Activated CD8-positive, alpha-beta T cell treated with anti-CD3 and anti-CD28 coated beads for 36 hours (primary cell): ENCODE results near the gene ALPP. TPM values are rescaled to one million over a fixed set of nuclear protein-coding genes. Genes with fewer than 3 reads are reported as not detected.

ENCODE experiments used
- ATAC-seq: fragments of 200-7000 bp; cut with Tn5 transposase; one replicate; pipeline ENCODE4 v1.10.0; 2021; ENCODE audit warnings: mild to moderate bottlenecking, moderate library complexity
- CTCF ChIA-PET: fragments of 350-600 bp; sonication (Branson Sonifier 250); formaldehyde crosslinking; loops from one replicate; lab custom pipeline; 2021; ENCODE audit warnings: antibody characterized with exemption; lab: Charles Lee
- POLR2A ChIA-PET: fragments of 350-600 bp; sonication (Branson Sonifier 250); formaldehyde crosslinking; loops from one replicate; lab custom pipeline; 2021; ENCODE audit warnings: antibody characterized with exemption; lab: Charles Lee
- DNase-seq: peaks from one replicate; pipeline ENCODE4 v3.0.0-alpha.2; 2020
- H3K27ac Mint-ChIP-seq: one replicate; pipeline ENCODE4 v1.8.0; 2021; ENCODE audit warnings: mild to moderate bottlenecking, mixed read lengths
- H3K27me3 Mint-ChIP-seq: one replicate; pipeline ENCODE4 v1.8.0; 2021; ENCODE audit warnings: mixed read lengths
- H3K36me3 Mint-ChIP-seq: one replicate; pipeline ENCODE4 v1.8.0; 2021; ENCODE audit warnings: low read depth, mixed read lengths
- H3K4me1 Mint-ChIP-seq: one replicate; pipeline ENCODE4 v1.8.0; 2021; ENCODE audit warnings: low read depth, mixed read lengths
- H3K4me3 Mint-ChIP-seq: one replicate; pipeline ENCODE4 v1.8.0; 2021; ENCODE audit warnings: mild to moderate bottlenecking, moderate library complexity, mixed read lengths
- H3K9me3 Mint-ChIP-seq: one replicate; pipeline ENCODE4 v1.8.0; 2021; ENCODE audit warnings: mixed read lengths
- intact Hi-C: fragments of 100-400 bp; cut with micrococcal nuclease; formaldehyde crosslinking; loops from one replicate; pipeline ENCODE4 v1.10.0; 2022
- total RNA-seq, 2 experiments: library from RNA; stranded (reverse); gene quantifications; one replicate each; pipeline ENCODE4 v1.2.3, GENCODE V29; 2021
- TF ChIP-seq, protein P1 (sequence below): fragments of 200-600 bp; IDR thresholded peaks from one replicate; pipeline ENCODE4 v1.8.0; 2022; ENCODE audit warnings: antibody characterized with exemption, mild to moderate bottlenecking

Gene ALPP
- total RNA-seq, 2 experiments from 2014 or later: not detected

DNA sequence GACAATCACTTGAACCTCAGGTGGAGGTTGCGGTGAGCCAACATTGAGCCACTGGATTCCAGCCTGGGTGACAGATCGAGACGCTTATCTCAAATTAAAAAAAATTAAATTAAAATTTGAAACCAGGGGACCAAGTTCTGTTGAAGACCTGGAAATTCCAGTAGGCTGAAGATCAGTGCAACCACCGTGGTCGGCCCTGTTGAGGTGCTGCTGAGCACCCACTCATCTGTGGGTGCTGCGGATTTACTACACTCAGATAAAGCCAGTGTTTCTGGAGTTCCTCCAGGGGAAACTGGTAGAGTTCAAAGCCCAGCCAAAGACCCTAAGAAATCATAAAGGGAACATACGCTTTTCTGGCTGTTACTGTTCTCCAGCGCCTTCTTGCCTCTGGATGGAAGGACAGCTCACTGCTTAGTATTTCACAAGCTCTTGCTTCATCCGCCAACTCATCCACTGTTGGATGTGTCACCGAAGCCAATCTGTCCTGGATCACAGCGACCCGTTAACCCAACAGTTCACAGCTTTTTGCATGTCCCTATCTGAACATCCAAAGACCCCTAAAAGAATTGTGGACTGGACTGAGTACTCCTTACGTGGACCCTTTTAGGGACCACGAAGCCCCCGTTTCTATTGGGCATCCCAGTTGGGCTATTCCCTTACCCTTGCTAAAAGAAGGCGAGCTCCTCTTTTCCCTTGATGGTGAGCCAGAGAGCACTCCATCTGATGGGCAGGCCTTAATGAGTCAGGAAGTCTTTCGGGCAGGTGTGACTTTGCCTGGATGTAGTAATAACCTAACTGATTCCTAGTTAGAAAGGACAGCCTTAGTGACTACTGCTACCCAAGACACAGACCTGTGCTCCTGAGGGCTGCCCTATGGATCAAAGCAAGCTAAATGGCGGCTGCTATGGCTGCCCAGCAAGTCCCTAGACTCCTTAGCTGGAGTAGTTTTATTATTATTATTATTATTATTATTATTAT is 6.0 kb upstream of the ALPP start:
- intact Hi-C loops: no loop called here
- no peaks in the 10 kb centered on the region for H3K4me1 Mint-ChIP-seq
- DNase-seq (no peak), ATAC-seq (no peak)
- H3K27me3 Mint-ChIP-seq: no peaks in the 10 kb centered on the region
- ChIA-PET POLR2A (no interaction called here), CTCF (interaction anchor here (0.6 to 1.9 kb wide), 2 partner anchors 9 to 457 kb away, joined by 3 to 6 read pairs; no protein-coding TSS in a partner anchor)
- TF ChIP-seq, protein P1, sequence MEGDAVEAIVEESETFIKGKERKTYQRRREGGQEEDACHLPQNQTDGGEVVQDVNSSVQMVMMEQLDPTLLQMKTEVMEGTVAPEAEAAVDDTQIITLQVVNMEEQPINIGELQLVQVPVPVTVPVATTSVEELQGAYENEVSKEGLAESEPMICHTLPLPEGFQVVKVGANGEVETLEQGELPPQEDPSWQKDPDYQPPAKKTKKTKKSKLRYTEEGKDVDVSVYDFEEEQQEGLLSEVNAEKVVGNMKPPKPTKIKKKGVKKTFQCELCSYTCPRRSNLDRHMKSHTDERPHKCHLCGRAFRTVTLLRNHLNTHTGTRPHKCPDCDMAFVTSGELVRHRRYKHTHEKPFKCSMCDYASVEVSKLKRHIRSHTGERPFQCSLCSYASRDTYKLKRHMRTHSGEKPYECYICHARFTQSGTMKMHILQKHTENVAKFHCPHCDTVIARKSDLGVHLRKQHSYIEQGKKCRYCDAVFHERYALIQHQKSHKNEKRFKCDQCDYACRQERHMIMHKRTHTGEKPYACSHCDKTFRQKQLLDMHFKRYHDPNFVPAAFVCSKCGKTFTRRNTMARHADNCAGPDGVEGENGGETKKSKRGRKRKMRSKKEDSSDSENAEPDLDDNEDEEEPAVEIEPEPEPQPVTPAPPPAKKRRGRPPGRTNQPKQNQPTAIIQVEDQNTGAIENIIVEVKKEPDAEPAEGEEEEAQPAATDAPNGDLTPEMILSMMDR: no peak
- no peak overlapping the region for H3K27ac Mint-ChIP-seq
- H3K4me3 Mint-ChIP-seq: no peak overlapping the region
- no peaks in the 10 kb centered on the region for H3K9me3 Mint-ChIP-seq
- no peaks in the 10 kb centered on the region for H3K36me3 Mint-ChIP-seq

DNA sequence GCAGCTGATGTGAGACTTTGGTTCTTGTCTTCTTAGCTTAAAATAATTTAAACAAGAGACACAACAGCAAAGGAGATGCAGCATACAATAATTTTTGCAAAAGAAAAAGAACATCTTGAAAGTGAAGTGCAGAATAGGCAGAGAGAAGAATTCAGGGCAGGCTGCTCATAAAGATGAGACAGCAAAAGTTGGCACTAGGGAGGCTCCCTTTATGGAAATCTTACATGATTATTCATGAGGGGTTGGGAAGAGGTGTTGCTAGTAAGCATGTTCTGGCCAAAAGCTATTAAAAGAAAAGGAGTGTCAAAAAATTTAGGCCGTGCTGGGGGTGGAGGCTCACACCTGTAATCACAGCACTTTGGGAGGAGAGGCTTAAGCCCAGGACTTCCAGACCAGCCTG is 4.2 kb upstream of the ALPP start:
- no peaks in the 10 kb centered on the region for H3K27me3 Mint-ChIP-seq
- TF ChIP-seq, protein P1: no peak
- no peak overlapping the region for H3K4me3 Mint-ChIP-seq
- intact Hi-C loops: no loop called here
- CTCF ChIA-PET: interaction anchor here (1.3 to 1.5 kb wide), 2 partner anchors 47 to 474 kb away, joined by 3 to 6 read pairs; no protein-coding TSS in a partner anchor
- POLR2A ChIA-PET: no interaction called here
- no peaks in the 10 kb centered on the region for H3K36me3 Mint-ChIP-seq
- no peaks in the 10 kb centered on the region for H3K9me3 Mint-ChIP-seq
- DNase-seq (no peak), ATAC-seq (no peak)
- no peaks in the 10 kb centered on the region for H3K4me1 Mint-ChIP-seq
- no peak overlapping the region for H3K27ac Mint-ChIP-seq

DNA sequence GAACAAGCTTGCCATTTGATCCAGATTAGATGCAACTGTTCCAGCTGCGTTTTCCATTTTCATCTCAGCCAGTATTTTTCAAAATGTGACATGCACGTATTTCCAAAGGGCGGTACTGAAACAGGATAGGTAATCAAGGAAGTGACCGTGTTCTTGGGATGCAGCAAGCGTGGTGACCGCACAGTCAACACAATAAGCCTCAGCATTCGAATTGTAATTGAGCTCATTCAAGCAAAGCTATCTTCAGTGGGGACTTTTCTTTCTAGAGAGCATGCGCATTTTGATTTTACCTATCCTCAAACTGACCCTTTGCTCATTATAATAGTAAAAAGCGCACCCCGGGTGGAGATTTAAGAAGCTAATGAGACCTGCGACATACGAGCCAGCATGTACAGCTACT is 3.4 kb upstream of the ALPP start:
- Mint-ChIP-seq H3K4me1 (no peaks in the 10 kb centered on the region), H3K27me3 (no peaks in the 10 kb centered on the region)
- POLR2A ChIA-PET: no interaction called here

DNA sequence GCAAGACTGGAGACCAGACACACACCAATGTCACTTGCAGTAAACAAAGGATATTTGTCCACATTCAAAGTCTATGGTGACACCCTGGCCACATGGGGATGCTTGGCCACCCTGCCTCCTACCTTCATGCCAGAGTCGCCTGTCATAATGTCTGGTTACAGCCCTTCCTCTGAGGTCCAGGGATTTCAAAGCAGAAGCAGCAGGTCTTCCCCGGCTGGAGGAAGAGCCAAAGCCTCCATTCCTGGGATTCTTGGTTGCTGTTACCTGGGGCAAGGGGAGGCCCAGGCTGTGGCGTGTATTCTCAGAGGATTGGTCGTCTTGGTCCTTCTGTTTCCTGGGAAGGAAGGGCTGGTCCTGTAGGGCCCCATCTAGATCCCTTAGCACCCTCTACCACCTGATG is 2.3 kb upstream of the ALPP start:
- no peaks in the 10 kb centered on the region for H3K4me1 Mint-ChIP-seq
- DNase-seq (no peak), ATAC-seq (no peak)
- ChIA-PET CTCF (interaction anchor here (1.2 to 1.8 kb wide), 2 partner anchors 71 to 475 kb away, joined by 3 to 5 read pairs; no protein-coding TSS in a partner anchor), POLR2A (no interaction called here)
- H3K9me3 Mint-ChIP-seq: no peaks in the 10 kb centered on the region
- no peak overlapping the region for H3K27ac Mint-ChIP-seq
- intact Hi-C loops: no loop called here
- no peaks in the 10 kb centered on the region for H3K27me3 Mint-ChIP-seq
- TF ChIP-seq, protein P1: no peak
- H3K36me3 Mint-ChIP-seq: no peaks in the 10 kb centered on the region
- H3K4me3 Mint-ChIP-seq: no peak overlapping the region

More for the DNA sequence above, 3.4 kb upstream of the ALPP start:
- CTCF ChIA-PET: interaction anchor here (0.7 to 1.3 kb wide), 2 partner anchors 48 to 64 kb away, joined by 3 read pairs; no protein-coding TSS in a partner anchor
- Mint-ChIP-seq H3K27ac (no peak overlapping the region), H3K9me3 (no peaks in the 10 kb centered on the region), H3K36me3 (no peaks in the 10 kb centered on the region), H3K4me3 (no peak overlapping the region)
- no peak for DNase-seq
- no peak for ATAC-seq
- TF ChIP-seq, protein P1: no peak
- intact Hi-C loops: no loop called here

DNA sequence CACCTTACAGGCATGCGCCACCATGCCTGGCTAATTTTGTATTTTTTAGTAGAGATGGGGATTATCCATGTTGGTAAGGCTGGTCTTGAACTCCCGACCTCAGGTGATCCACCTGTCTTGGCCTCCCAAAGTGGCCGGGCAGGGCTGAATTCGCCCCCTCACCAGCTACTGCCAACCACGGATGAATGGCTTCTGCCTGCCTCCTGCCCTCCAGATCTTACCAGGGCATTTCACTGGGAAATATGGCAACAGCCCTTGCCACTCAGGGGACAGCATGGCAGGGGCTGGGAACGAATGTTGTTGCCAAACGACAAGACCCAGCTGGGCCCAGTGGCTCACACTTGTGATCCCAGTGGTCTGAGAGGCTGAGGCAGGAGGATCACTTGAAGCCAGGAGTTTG is 1.8 kb upstream of the ALPP start:
- H3K36me3 Mint-ChIP-seq: no peaks in the 10 kb centered on the region
- no peak overlapping the region for H3K4me3 Mint-ChIP-seq
- CTCF ChIA-PET: interaction anchor here (1.2 to 1.8 kb wide), 2 partner anchors 70 to 476 kb away, joined by 3 to 5 read pairs; no protein-coding TSS in a partner anchor
- TF ChIP-seq, protein P1: no peak
- DNase-seq (no peak), ATAC-seq (no peak)
- intact Hi-C loops: no loop called here
- no peaks in the 10 kb centered on the region for H3K4me1 Mint-ChIP-seq
- peaks cover 1% of the 10 kb centered on the region for H3K27me3 Mint-ChIP-seq
- POLR2A ChIA-PET: no interaction called here
- H3K27ac Mint-ChIP-seq: no peak overlapping the region
- H3K9me3 Mint-ChIP-seq: no peaks in the 10 kb centered on the region
